HEK293T (cell line): ENCODE data around the gene NCKIPSD.
A peak's percentile ranks its signal among the peaks of the same experiment; 100 is the strongest.
"Not testable (repeated sequence)": the region's sequence is repeated elsewhere in the genome, so short reads cannot be mapped to it uniquely, and the experiment has no call there.

Experiments used
- CTCF ChIA-PET: fragments of 350-600 bp; formaldehyde crosslinking; extraction: SDS; loops from one replicate; lab custom pipeline; 2021; ENCODE audit warnings: antibody characterized with exemption, inconsistent platforms; lab: Yijun Ruan, JAX
- POLR2A ChIA-PET: fragments of 350-600 bp; formaldehyde crosslinking; extraction: SDS; loops from one replicate; lab custom pipeline; 2020; ENCODE audit warnings: antibody characterized with exemption, inconsistent platforms; lab: Yijun Ruan, JAX
- DNase-seq: peaks from one replicate; pipeline ENCODE4 v3.0.0; 2012; ENCODE audit warnings: mixed read lengths; ENCODE audit errors: extremely low spot score
- ARNT ChIP-seq: fragments of 450-650 bp; IDR thresholded peaks from 2 replicates; pipeline ENCODE4 v1.6.1; 2017; ENCODE audit warnings: mild to moderate bottlenecking
- BHLHE40 ChIP-seq: fragments of 450-650 bp; IDR thresholded peaks from 2 replicates; pipeline ENCODE4 v1.6.1; 2016; ENCODE audit warnings: mild to moderate bottlenecking, moderate library complexity, borderline replicate concordance
- CTBP1 ChIP-seq: fragments of 450-650 bp; IDR thresholded peaks from 2 replicates; pipeline ENCODE4 v1.6.1; 2016; ENCODE audit warnings: borderline replicate concordance
- ELF4 ChIP-seq: fragments of 450-650 bp; IDR thresholded peaks from 2 replicates; pipeline ENCODE4 v1.6.1; 2017; ENCODE audit warnings: antibody characterized with exemption
- FOXA1 ChIP-seq: fragments of 450-650 bp; IDR thresholded peaks from 2 replicates; pipeline ENCODE4 v1.6.1; 2016; ENCODE audit warnings: mild to moderate bottlenecking
- FOXK2 ChIP-seq: fragments of 450-650 bp; IDR thresholded peaks from 2 replicates; pipeline ENCODE4 v1.6.1; 2016; ENCODE audit warnings: mild to moderate bottlenecking
- L3MBTL2 ChIP-seq: fragments of 450-650 bp; conservative IDR thresholded peaks from 2 replicates; pipeline ENCODE4 v1.6.1; 2016; ENCODE audit warnings: mild to moderate bottlenecking
- NFRKB ChIP-seq: fragments of 450-650 bp; IDR thresholded peaks from 2 replicates; pipeline ENCODE4 v1.6.1; 2016; ENCODE audit warnings: mild to moderate bottlenecking, moderate library complexity
- SP1 ChIP-seq: fragments of 450-650 bp; IDR thresholded peaks from 2 replicates; pipeline ENCODE4 v1.6.1; 2017
- SUZ12 ChIP-seq: fragments of 450-650 bp; IDR thresholded peaks from 2 replicates; pipeline ENCODE4 v1.6.1; 2016; ENCODE audit warnings: mild to moderate bottlenecking
- TARDBP ChIP-seq: fragments of 450-650 bp; IDR thresholded peaks from 2 replicates; pipeline ENCODE4 v1.6.1; 2016
- ZNF384 ChIP-seq: fragments of 450-650 bp; IDR thresholded peaks from 2 replicates; pipeline ENCODE4 v1.6.1; 2016
- TF ChIP-seq, protein P1 (sequence below): fragments of 450-650 bp; IDR thresholded peaks from 2 replicates; pipeline ENCODE4 v1.6.1; 2016

Gene NCKIPSD

DNA sequence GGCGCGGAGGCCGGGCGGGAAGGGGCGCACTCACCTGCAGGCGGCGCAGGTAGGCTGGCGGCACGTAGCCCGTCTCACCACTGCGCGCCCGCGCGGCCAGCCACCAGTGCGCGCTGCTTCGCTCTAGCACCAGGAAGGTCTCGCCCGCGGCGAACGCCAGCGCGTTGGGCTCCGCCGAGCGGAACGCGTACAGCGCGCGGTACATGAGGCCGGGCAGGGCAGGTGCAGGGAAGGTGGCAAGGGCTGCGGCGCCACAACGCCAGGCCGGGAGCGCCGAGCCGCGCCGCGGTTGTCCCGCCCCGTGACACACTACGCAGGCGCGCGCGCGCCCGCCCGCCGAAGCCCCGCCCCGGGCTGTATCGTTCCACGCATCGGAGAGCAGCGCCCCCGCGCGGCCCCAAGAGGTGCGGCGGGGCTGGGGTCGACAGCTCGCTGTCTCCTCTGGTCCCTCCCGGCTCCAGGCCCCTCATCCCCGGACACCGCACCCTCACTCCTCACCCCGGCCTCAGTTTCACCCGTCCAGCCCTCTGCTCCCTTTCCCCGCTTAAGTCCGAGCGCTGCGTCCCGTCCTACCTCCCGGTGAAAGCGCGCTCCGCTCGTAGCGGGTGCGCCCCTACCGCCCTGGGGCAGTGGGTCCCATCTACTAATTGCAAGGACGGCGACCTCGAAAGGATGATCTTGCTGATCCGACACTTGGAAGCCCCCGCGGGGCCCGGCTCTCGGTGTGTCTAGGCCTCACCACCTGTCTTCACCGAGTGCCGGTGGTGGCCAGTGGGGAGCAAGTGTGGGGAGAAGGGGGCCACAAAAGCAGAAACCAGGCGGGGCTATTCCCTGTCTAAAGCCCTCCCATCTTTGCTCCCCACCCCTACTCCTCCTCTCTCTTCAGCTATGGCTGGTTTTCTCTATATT lies at the start of gene NCKIPSD:
NCKIPSD (minus strand) TSS at position 313 of the 909 bp plus-strand sequence; CDS start at position 205, 108 bp downstream.
- no peak for TF ChIP-seq ZNF384
- TF ChIP-seq CTBP1, result peak; percentile 62; the same call in 1 of the 2 replicates
- TF ChIP-seq, protein P1, sequence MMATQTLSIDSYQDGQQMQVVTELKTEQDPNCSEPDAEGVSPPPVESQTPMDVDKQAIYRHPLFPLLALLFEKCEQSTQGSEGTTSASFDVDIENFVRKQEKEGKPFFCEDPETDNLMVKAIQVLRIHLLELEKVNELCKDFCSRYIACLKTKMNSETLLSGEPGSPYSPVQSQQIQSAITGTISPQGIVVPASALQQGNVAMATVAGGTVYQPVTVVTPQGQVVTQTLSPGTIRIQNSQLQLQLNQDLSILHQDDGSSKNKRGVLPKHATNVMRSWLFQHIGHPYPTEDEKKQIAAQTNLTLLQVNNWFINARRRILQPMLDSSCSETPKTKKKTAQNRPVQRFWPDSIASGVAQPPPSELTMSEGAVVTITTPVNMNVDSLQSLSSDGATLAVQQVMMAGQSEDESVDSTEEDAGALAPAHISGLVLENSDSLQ, result no peak
- CTCF ChIA-PET, result interaction anchor here (0.5 to 1.5 kb wide), 13 partner anchors 10 to 446 kb away, joined by 3 to 11 read pairs (median 3); no protein-coding TSS in a partner anchor
- POLR2A ChIA-PET, result interaction anchor here (1.1 to 2.0 kb wide), 6 partner anchors 11 to 52 kb away, joined by 3 to 13 read pairs (median 8); partner anchors contain the start of genes CELSR3, IP6K2 and SLC26A6
- peak; percentile 97 for DNase-seq

DNA sequence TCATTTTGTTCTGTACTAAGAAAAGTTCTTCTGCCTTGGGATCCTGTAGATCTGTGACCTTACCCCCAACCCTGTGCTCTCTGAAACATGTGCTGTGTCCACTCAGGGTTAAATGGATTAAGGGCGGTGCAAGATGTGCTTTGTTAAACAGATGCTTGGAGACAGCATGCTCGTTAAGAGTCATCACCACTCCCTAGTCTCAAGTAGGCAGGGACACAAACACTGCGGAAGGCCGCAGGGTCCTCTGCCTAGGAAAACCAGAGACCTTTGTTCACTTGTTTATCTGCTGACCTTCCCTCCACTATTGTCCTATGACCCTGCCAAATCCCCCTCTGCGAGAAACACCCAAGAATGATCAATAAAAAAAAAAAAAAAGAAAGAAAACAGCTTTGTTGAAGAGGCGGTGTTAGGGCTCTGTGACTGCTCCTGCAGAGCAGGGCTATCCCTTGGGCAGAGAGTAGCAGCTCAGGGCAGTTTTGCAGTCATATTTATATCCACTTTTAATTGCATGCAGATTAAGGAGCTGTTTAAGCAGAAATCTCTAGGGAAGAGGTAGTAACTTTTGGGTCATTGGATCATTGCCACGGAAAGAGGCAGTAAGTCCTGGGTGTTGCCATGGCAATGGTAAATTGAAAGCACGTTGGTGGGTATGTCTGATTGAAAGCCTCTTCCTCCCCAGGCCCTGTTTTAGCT lies 49.5 kb upstream of the NCKIPSD start:
- DNase-seq, CTCF ChIA-PET, POLR2A ChIA-PET: not testable (repeated sequence)

DNA sequence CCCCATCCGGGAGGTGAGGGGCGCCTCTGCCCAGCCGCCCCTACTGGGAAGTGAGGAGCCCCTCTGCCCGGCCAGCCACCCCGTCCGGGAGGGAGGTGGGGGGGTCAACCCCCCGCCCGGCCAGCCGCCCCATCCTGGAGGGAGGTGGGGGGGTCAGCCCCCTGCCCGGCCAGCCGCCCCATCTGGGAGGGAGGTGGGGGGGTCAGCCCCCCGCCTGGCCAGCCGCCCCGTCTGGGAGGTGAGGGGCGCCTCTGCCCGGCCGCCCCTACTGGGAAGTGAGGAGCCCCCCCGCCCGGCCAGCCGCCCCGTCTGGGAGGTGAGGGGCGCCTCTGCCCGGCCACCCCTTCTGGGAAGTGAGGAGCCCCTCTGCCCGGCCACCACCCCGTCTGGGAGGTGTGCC lies 48.8 kb upstream of the NCKIPSD start:
- CTCF ChIA-PET, DNase-seq, POLR2A ChIA-PET: not testable (repeated sequence)

DNA sequence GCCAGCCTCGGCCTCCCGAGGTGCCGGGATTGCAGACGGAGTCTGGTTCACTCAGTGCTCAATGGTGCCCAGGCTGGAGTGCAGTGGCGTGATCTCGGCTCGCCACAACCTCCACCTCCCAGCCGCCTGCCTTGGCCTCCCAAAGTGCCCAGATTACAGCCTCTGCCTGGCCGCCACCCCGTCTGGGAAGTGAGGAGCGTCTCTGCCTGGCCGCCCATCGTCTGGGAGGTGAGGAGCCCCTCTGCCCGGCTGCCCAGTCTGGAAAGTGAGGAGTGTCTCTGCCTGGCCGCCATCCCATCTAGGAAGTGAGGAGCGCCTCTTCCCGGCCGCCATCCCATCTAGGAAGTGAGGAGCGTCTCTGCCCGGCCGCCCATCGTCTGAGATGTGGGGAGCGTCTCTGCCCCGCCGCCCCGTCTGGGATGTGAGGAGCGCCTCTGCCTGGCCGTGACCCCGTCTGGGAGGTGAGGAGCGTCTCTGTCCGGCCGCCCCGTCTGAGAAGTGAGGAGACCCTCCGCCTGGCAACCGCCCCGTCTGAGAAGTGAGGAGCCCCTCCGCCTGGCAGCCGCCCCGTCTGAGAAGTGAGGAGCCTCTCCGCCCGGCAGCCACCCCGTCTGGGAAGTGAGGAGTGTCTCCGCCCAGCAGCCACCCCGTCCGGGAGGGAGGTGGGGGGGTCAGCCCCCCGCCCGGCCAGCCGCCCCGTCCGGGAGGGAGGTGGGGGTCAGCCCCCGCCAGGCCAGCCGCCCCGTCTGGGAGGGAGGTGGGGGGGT lies 48.2 kb upstream of the NCKIPSD start:
- POLR2A ChIA-PET, CTCF ChIA-PET: not testable (repeated sequence)

DNA sequence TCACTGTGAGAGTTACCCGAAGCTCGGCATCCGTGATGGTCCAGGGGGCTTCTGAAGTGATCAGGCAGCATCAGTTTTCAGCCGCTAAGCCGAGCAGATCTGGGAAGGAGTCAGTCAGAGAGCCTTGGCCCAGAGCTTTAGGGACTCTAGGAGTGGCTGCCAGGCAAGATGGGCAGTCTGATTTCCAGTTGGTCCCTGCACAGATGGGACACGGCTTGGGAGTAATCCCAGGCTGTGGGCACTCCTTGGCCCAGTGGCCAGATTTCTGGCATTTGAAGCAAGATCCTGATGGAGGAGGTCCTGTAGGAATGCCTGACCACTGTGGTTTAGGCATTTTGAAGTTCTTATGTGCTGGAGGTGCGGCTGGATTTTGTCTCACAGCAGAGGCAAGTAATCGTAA lies 41.8 kb upstream of the NCKIPSD start:
- no peak for DNase-seq
- TF ChIP-seq ZNF384, result no peak
- no peak for TF ChIP-seq SUZ12
- TF ChIP-seq NFRKB, result no peak
- TF ChIP-seq TARDBP, result no peak
- no peak for TF ChIP-seq FOXK2
- ChIA-PET POLR2A (interaction anchor here (0.7 kb wide), 1 partner anchor 280 kb away, joined by 4 read pairs; the partner anchor contains the start of gene WDR6), CTCF (no interaction called here)

More for the DNA sequence above, 48.2 kb upstream of the NCKIPSD start:
- DNase-seq, result not testable (repeated sequence)

DNA sequence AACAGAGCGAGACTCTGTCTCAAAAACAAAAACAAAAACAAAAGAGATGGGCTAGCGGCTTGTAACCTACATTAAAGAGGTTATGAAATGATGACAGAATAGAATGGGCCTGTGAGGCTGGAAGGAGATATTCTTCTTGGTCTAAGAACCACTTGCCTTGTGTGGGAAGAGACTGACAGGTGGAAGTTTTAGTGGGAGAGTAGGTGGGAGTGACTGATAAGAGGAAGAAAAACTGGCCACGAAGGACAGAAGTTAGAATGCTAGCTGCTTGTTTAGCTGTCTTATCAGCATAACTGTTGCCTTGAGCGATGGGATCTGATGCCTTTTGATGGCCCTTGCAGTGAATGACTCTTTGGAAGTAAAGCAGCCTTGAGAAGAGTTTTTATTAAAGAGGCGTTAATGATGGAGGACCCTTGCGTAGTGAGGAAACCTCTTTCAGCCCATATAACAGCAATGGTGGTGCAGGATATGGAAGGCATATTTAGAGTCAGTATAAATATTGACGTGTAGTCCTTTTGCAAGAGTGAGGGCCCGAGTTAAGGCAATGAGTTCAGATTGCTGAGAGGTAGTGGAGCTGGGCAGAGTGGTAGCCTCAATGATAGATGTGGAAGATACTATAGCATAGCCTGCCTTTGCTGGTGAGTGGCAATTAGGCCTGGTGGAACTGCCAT lies 39.6 kb upstream of the NCKIPSD start:
- ChIA-PET CTCF (interaction anchor here (0.7 kb wide), 1 partner anchor 288 kb away, joined by 4 read pairs; no protein-coding TSS in a partner anchor), POLR2A (interaction anchor here (1.1 kb wide), 1 partner anchor 14 kb away, joined by 3 read pairs; no protein-coding TSS in a partner anchor)
- DNase-seq, result not testable (repeated sequence)

DNA sequence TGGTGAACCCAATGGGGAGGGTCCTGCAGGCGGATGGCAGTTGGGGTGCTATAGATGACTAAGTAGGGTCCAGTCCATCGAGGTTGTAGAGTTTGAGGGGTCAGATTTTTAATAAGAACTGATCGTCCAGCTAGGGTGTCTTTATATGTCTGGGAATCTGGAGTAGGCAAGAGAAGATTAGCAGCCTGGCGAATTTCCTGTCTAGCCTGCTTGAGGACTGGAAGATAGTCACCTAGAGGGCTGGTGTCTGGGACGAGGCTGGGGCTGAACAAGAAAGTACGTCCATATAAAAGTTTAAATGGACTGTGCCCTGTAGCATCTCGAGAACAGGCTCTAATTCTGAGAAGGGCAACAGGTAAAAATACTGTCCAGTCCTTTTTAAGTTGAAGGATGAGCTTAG lies 38.0 kb upstream of the NCKIPSD start:
- TF ChIP-seq FOXK2 (no peak), TARDBP (no peak), ZNF384 (no peak), L3MBTL2 (no peak), BHLHE40 (no peak), FOXA1 (no peak), SP1 (no peak), SUZ12 (no peak), ARNT (no peak), CTBP1 (no peak), ELF4 (no peak)
- TF ChIP-seq, protein P1, result no peak
- no peak for DNase-seq
- ChIA-PET POLR2A (no interaction called here), CTCF (no interaction called here)

DNA sequence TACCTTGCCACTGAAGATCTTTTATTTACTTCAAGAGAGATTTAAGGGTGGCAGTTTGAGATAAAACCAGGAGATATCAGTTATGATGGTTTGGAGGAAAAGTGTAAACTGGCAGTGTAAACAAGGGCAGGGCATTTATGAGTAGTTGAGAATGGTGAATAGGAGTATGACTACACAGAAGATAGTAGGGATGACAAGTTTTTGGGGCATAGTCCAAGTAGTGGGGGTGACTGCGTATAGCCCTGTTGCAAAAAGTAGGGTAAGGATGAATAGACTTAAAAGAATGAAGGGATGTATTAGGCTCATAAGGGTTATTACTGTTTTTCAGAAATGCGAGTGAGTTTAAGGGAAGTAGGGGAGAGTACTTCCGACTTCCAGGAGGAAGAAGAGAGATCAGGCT lies 37.6 kb upstream of the NCKIPSD start:
- CTCF ChIA-PET, POLR2A ChIA-PET, DNase-seq: not testable (repeated sequence)
